OCI-LY3 (cell line): ENCODE measurements around the gene SSR1.
A peak's percentile ranks its signal among the peaks of the same experiment; 100 is the strongest.

Source experiments
- H2AFZ ChIP-seq: fragments of 200-600, 300-600 bp; shearing (Covaris generic); 2 replicates; pipeline ENCODE4 v1.6.0; 2014; ENCODE audit warnings: antibody characterized with exemption, low read depth, low read length
- H3K27ac ChIP-seq: fragments of 200-600, 300-600 bp; sonication (generic); 2 replicates; pipeline ENCODE4 v1.5.1; 2014; ENCODE audit warnings: mild to moderate bottlenecking, low read length, moderate library complexity, mixed read lengths
- H3K27me3 ChIP-seq: fragments of 200-600, 300-600 bp; sonication (generic); 2 replicates; pipeline ENCODE4 v1.6.1; 2014; ENCODE audit warnings: low read depth, low read length, mixed read lengths
- H3K36me3 ChIP-seq: fragments of 200-600, 300-600 bp; sonication (generic); replicated peaks from 2 replicates; pipeline ENCODE3; 2014; ENCODE audit warnings: low read depth, low read length, mixed read lengths
- H3K4me1 ChIP-seq: fragments of 300-600, 200-600 bp; sonication (generic); 2 replicates; pipeline ENCODE4 v1.6.1; 2014; ENCODE audit warnings: low read length, mixed read lengths
- H3K4me2 ChIP-seq: fragments of 200-600, 300-600 bp; sonication (generic); 2 replicates; pipeline ENCODE4 v1.6.1; 2014; ENCODE audit warnings: low read length, mixed read lengths
- H3K4me3 ChIP-seq: fragments of 300-600, 200-600 bp; sonication (generic); 2 replicates; pipeline ENCODE4 v1.5.1; 2014; ENCODE audit warnings: antibody characterized with exemption, mild to moderate bottlenecking, low read length, moderate library complexity
- H3K79me2 ChIP-seq: fragments of 300-600, 200-600 bp; shearing (Covaris generic); 2 replicates; pipeline ENCODE4 v1.6.1; 2014; ENCODE audit warnings: mild to moderate bottlenecking, low read length, mixed read lengths
- H3K9ac ChIP-seq: fragments of 300-600, 200-600 bp; shearing (Covaris generic); 2 replicates; pipeline ENCODE4 v1.6.0; 2014; ENCODE audit warnings: mild to moderate bottlenecking, low read length, moderate library complexity
- H3K9me3 ChIP-seq: fragments of 200-600, 300-600 bp; shearing (Covaris generic); 2 replicates; pipeline ENCODE4 v1.6.1; 2014; ENCODE audit warnings: low read length, mixed read lengths; ENCODE audit not compliant: insufficient read depth
- H4K20me1 ChIP-seq: fragments of 200-600, 300-600 bp; sonication (generic); 2 replicates; pipeline ENCODE4 v1.6.1; 2016; ENCODE audit warnings: low read length, mixed read lengths; ENCODE audit not compliant: insufficient read depth
- CTCF ChIP-seq: fragments of 200-600, 300-600 bp; sonication (generic); IDR thresholded peaks from 2 replicates; pipeline ENCODE4 v1.5.1; 2014; ENCODE audit warnings: antibody characterized with exemption, low read length, low read depth
- EZH2phosphoT487 ChIP-seq: fragments of 200-600 bp; shearing (Covaris generic); IDR thresholded peaks from 2 replicates; pipeline ENCODE4 v1.6.1; 2018; ENCODE audit warnings: antibody characterized with exemption, mixed run types, low read depth

Gene SSR1

GRCh38 chr6:7261852-7262461 is 51.0 kb downstream of the SSR1 start:
- no peaks in the 10 kb centered on the region for H3K36me3 ChIP-seq
- peak overlapping the region; percentile 83 for H3K4me3 ChIP-seq
- no peaks in the 10 kb centered on the region for H3K79me2 ChIP-seq
- H3K9me3 ChIP-seq: no peaks in the 10 kb centered on the region
- peaks cover 13% of the 10 kb centered on the region for H3K27me3 ChIP-seq
- H3K9ac ChIP-seq: no peak overlapping the region
- H3K27ac ChIP-seq: no peak overlapping the region
- no peak for TF ChIP-seq EZH2phosphoT487
- TF ChIP-seq CTCF: no peak
- peak overlapping the region; percentile 98 for H3K4me2 ChIP-seq
- no peak overlapping the region for H2AFZ ChIP-seq
- no peaks in the 10 kb centered on the region for H4K20me1 ChIP-seq
- peaks cover 9% of the 10 kb centered on the region for H3K4me1 ChIP-seq

- peak overlapping the region; percentile 74; the same call in 1 of the 2 replicates for H2AFZ ChIP-seq
These were observed 51.8 kb downstream of the SSR1 start for GRCh38 chr6:7261032-7261841.

GRCh38 chr6:7260291-7261031 is 52.5 kb downstream of the SSR1 start:
- Histone ChIP-seq H3K36me3 (no peaks in the 10 kb centered on the region), H3K79me2 (no peaks in the 10 kb centered on the region), H3K4me1 (peaks cover 9% of the 10 kb centered on the region), H3K4me3 (peak overlapping the region; percentile 83), H3K27me3 (peaks cover 13% of the 10 kb centered on the region), H3K9me3 (peaks cover 4% of the 10 kb centered on the region; the same call in 1 of the 2 replicates), H3K9ac (peak overlapping the region; percentile 41; the same call in 1 of the 2 replicates), H2AFZ (peak overlapping the region; percentile 74; the same call in 1 of the 2 replicates), H3K4me2 (peak overlapping the region; percentile 98), H4K20me1 (no peaks in the 10 kb centered on the region), H3K27ac (no peak overlapping the region)
- no peak for TF ChIP-seq CTCF
- no peak for TF ChIP-seq EZH2phosphoT487

More at GRCh38 chr6:7261032-7261841, 51.8 kb downstream of the SSR1 start:
- Histone ChIP-seq H3K4me1 (peaks cover 9% of the 10 kb centered on the region), H3K9ac (peak overlapping the region; percentile 41; the same call in 1 of the 2 replicates), H3K36me3 (no peaks in the 10 kb centered on the region), H3K4me3 (peak overlapping the region; percentile 83), H3K27ac (no peak overlapping the region), H3K9me3 (no peaks in the 10 kb centered on the region), H3K27me3 (peaks cover 13% of the 10 kb centered on the region), H4K20me1 (no peaks in the 10 kb centered on the region), H3K4me2 (peak overlapping the region; percentile 98), H3K79me2 (no peaks in the 10 kb centered on the region)
- TF ChIP-seq CTCF (no peak), EZH2phosphoT487 (no peak)
